Activated T-cell treated with anti-CD3 and anti-CD28 coated beads for 1 hour (primary cell): ENCODE data around the gene TSPAN17.

ENCODE experiments used
- DNase-seq: peaks from one replicate; pipeline ENCODE4 v3.0.0-alpha.2; 2020; ENCODE audit warnings: low read depth

Gene TSPAN17

DNA sequence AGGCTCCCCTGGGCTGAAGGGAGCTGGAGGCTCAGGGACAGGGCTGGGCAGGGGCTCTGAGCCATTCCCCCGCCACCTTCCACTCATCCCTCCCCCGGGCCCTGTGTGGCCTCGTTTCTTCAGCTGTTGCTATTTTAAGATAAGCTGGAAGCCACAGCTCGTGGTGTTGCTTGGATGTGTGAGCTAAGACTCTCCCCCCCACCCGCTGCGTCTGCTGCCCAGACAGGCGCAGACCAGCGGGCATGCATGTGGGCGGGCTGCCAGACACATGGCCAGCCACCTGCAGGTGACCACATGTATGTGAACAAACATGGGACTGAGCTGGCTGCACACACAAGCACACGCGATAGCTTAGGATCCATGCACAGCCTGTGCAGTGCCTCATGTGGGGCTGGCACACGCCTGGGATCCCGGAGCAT is 25.6 kb upstream of the TSPAN17 start:
- DNase-seq = no peak

DNA sequence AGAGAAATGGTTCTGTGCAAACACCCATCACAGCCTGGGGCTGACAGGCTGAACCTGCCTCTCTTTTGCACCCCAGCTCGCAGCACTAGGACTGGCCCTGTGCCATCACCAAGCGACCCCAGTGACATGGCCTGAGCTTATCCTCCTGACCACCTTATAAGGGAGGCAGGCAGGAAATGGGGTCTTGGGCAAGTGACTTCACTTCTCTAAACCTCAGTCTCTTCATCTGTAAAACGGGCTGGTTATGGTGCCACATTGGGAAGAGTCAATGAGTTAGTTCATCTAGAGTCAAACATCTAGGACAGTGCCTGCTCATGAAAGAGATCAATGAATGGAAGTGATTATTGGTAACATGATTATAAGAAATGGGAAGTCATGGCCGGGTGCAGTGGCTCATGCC is 23.1 kb upstream of the TSPAN17 start:
- DNase-seq = no peak

DNA sequence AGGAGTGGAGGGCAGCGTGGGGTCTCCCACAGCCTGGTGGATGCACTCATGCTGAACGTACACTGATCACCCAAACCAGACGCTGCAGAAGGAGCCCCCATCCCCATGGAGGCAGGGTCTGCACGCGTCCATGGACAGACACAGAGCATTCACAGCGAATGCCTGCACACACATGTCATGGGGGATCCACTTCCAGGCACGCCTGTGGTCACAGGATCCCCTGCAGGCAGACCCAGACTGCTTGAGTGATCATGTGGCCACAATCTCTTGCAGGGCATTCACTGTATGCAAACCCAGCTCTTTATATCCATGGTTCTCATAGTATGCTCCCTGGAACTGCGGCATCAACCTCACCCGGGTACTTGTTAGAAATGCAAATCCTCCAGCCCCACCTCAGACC is 22.3 kb upstream of the TSPAN17 start:
- no peak for DNase-seq

DNA sequence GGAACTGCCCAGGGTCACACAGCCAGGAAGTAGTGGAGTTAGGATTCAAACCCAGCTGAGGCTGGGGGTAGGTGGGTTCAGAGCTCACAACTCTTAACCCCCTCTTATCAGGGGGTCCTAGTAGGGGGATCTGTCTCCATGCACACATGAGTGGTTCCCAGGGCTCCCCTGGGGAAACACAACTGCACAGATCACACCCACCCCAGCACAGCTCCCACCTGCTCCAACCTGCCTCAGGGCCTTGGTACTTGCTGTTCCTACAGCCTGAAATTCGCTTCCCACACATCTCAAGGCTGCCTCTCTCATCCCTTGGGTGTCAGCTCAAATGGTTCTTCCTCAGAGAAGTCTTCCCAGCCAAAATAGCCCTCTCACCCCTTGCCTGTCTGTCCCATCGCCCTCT is 21.8 kb upstream of the TSPAN17 start:
- DNase-seq = no peak

DNA sequence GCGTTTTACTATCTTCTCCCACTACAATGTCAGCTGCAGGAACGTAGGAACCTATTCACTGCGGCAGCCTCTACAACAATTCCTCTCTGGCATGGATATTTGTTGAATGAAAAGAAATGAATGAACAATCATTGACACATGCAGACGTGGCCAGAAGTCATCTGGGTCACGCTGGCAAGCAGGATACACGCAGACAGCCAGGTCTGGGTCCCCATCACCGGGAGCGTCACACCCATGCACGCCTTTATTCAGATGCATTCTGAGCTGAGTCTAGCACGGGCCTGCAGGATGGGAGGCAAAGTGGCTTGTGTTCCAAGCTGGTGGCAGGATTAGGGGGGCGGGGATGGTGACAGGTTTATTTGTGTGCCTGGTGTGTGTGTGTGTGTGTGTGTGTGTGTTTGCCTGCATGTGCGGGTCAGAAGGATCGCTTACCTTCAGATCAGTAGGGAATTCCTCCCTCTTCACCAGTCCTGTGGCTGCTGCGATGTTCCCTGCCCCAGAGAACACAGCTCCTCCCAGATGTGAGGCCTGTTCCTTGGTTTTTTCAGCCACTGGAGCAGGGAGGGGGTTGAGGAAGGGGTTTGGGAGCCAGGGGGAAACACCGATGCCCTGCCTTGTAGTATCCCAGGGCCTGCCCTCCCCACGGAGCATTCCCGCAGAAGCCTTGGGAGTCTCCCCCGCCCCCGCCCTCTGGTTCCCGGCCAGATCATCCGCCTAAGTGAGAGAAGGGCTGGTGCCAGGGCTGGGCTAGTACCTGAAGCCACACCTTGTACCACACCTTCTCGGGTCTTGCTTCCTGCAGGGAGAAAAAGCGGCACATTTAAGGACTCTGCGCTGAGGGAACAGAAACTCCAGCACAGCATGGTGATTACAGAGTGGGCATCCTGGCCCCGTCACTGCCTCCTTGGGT is 21.1 kb upstream of the TSPAN17 start:
- no peak for DNase-seq

DNA sequence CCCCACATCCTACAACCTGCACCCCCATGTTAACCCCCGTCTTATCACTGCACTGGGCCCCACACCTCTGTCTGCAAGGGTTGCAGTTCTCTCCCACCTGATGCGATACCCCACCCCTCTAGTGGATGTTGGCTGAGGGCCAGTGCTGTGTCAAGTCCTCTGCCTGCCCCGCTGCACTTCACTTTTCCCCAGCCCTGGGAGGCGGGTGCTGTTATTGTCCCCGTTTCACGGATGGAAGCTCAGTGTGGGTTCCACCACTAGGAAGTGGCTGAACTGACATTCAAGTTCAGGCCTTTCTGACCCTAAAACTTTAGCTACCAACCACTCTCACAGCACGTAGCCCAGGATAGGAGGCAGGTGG is 20.4 kb upstream of the TSPAN17 start:
- DNase-seq = no peak

DNA sequence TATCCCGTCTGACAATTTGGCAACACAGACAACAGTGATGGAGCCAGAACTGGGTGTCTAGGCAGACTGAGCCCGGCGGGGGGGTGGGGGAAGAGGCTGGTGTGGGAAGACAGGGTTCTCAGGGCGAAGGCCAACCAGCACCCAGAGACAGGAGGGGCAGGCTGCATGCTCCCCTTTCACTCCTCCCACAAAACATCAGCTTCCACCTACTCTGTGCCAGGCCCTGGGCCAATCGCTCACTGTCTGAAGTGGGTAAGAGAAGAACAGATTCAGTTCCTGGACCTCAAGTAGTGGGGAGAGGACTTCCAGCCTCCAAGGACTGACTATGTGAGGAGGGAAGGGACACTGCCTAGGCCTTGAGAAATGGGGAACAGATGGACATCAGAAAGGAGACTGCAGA is 19.7 kb upstream of the TSPAN17 start:
- DNase-seq = no peak

DNA sequence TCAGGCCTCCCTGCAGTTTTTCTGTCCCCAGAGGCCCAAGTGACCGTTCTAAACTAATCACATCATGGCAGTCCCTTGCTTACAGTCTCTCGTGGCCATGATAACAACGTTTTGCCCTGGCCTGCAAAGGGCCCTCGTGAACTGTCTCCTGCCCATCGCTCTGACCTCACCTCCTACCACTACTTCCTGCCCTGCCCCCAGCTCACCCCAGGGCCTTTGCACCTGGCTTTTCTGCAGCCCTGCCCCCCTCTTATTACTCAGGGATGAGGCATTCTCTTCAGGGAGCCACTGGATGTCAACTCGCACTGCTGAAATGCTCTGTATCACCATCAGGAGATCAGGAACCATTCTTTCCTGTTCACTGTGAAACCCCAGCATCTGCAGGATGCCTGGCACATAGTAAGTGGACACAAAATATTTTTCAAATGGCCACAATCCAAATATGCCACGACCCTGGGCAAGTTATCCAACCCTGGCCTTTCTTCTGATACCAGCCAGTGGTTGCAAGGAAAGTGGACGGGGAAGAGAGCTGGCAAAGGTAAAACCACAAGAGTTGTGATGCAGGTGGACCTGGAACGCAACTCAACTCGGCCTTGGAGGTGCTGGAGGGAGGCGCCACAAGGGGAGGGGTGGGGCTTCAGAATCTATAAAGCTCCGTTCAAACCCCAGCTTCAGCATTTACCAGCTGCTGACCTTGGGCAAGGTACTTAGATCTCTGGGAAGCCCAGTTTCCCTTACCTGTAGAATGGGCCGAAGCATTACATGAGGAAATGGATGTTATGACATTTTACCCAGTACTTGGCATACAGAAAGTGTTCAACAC is 18.7 kb upstream of the TSPAN17 start:
- DNase-seq = no peak

DNA sequence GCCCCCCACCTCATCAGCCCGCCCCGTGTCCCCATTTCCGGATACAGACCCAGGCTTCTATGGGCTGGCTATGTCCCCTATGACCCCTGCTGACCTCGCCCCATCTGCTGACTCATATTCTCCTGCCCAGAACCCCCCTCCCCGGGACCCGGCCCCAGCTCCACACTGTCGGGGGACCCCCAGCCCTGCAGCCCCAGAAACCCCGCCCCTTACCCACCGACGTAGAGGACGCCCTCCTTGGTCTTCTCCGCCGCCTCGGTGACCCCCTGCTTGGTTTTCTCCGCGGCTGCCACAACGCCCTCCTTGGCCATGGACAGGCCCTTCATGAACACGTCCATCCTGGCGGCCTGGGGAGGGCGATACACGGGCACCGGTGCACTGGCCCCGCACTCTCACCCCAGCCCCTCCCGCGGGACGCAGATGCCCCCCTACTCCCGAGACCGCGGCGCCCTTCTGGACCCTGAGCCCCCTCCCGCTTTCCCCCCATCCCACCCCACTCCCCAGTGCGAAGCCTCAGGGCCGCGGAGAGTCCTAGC is 17.9 kb upstream of the TSPAN17 start:
- no peak for DNase-seq

DNA sequence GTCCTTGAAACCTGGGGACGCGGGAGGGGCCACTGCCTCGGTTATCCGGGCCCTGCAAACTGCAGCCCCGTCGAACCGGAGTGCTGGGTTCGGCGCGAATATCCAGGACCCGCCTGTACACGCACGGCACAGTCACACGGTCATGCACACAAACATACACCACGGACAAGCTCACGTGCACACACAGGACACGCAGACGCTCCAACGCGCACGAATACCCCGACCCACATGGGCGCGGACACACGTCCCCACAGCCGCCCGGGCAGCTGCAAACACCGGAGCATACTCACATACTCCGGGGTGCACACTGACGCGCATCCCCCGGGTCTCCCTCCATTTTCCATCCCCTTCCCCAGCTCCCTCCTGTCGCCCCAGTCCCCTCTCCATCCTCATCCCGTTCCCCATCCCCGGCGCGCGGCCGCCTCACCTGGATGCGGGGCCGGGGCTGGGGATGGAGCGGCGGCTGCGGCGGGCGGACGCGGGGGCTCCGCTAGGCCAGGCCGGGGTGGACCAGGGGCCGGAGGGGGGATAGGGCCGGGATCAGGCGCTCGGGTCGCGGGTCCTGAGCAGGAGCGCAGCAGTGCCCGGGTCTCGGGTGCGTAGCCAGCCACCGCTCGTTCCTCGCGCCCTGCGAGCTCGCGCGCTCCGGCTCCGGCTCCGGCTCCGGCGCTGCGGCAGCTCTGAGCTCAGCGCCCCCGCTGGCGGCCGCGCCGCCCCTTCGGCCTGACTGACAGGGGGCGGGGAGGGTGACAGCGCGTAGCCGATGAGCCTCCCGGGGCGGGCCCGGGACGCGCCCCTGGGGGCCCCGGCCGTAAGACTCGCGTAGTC is 17.2 kb upstream of the TSPAN17 start, which contains the start of the genes EIF4E1B and SNCB:
EIF4E1B (plus strand) TSS at position 823 of the 828 bp plus-strand sequence. CDS start 12,113 bp downstream, outside the sequence.
SNCB (minus strand) TSS at position 682 of the 828 bp plus-strand sequence. CDS start 880 bp downstream, outside the sequence.
- no peak for DNase-seq

DNA sequence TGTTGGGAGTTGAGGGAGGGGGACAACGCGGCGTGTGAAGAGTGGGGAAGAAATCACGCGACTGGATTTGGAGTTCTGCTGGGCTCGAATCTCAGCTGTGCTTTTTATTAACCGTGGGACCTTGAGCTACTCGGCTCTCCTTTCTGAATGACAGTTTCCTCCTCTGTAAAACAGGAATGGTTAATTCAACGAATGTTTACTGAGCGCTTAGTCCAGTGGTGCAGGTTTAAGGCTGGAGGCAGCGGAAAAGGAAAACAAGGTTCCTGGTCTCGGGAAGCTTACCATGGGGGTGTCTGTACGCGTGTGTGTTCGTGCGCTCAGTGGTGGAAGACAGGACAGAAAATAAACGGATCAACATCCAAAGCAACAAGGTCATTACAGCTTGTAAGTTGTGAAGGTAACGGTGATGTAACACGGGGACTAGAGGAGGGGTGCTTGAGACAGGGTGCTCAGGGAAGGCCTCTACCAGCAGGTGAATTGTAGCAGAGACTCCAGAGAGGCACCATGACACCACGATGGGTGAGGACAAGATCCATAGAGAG is 16.5 kb upstream of the TSPAN17 start:
- no peak for DNase-seq

DNA sequence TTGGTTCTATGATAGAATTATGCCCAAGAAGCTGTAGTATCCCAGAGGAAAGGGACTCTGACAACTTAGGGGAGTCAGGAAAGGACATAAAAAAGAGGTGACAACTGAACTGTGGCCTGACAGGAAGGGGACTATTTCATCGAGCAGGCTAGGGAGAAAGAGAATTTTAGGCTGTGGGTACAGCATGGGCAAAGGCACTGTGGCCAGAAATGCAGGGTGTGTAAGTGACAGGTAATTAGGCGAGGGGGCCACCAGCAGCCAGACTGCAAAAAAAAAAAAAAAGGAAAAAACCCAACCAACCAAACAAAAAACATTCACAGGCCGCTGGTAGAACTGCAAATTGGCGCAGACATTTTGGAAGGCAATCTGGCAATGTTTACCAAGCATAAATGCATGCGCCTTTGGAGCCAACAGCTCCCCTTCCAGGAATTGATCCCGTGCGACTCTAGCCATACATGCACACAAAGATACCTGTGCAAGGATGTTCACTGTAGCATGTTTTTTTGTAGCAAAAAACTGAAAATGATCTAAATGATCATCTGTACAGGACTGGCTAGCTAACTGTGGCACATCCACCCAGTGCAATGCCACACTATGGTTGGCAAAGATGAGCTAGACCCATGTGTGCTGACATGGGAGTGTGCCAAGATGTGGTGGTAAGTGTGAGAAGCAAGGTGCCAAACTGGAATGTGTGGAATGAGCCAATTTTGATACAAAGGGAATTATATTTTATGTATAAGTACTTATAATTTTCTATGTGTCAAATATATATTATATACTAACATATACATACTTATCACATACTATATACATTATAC is 15.7 kb upstream of the TSPAN17 start:
- no peak for DNase-seq

DNA sequence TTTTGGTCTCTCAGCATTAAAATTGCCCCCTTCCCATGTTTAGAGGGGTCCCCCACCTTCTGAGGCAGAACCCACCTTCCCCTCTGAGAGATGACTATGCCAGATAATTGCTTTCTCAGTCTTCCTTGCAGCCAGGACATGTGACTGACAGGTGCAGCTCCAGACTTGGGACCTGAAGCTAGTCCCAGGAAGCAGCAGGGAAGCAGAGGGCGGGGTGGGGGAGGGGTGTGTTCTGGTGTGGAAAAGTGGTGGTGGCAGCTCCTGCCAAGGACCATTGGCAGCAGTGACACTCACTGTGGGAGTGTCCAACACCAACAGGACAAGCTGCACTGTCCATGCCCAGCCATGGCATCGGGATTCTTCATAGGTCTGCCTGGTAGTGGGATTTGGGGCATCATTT is 14.5 kb upstream of the TSPAN17 start:
- DNase-seq = no peak

DNA sequence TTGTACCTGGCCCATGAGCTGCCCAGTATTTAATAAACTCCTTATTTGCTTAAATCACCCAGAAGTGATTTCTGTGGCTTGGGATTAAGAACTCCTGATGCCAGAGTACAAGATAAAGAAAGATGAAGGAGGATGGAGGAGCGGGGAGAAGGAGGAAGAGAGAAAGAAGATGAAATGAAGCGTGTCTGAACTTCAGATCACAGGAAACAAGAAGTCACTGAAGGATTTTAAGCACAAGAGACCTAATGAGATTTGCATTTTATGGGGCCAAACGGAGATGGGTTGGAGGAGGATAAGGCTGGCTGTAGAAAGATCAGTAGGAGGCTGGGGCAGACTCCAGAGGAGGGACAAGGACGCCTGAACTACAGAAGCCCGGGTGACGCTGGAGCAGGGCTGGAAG is 13.7 kb upstream of the TSPAN17 start:
- no peak for DNase-seq

DNA sequence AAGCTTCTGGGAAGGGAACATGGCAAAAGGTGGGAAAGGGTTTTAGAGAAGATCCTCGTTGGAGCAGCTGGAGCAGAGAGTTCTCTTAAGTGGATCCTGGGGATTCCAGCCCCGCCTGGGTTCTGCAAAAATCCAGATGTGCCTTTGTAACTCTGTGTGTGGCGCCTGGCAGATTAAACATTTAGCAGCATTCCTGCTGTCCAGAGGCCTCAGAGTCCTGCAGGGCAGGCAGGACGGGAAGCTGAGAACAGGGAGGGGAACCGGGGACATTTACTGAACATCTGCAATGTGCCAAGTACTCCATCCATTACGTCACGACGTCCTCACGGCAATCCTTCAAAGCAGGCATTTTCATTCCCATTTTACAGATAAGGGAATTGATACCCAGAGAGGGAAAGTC is 10.9 kb upstream of the TSPAN17 start:
- no peak for DNase-seq

DNA sequence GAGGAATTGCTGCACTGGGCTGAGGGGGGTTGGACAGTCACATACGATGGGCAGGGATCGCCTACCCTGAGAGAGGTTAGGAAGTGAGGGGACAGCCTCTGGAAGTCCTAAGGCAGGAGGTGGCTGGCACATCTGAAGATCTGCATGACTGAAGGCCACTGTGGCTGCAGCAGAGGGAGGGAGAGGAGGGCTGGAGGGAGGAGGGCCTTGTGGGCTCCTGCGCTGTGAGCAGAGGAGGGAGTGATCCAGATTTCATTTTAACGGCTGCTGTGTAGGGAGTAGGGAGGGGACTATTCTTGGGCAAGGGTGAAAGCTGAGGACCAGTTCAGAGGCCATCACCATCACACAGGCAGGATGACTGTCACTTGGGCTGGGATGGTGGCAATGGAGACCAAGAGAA is 9.7 kb upstream of the TSPAN17 start:
- DNase-seq = no peak

DNA sequence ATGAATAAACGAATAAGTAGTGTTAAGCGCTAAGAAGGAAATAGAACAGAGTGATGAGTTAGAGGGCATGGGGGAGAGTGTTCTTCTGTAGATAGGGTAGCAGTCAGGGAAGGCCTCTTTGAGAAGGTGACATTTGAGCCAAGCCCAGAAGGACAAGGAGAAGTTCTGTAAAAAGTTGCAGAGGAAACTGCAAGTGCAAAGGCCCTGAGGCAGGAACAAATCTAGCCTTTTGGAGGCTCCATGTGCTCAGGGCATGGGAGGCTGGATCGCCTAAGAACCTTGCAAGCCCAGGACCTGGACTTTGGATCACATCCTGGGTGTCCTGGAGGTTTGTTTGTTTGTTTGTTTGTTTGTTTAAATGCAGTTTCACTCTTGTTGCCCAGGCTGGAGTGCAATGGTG is 8.8 kb upstream of the TSPAN17 start:
- no peak for DNase-seq

DNA sequence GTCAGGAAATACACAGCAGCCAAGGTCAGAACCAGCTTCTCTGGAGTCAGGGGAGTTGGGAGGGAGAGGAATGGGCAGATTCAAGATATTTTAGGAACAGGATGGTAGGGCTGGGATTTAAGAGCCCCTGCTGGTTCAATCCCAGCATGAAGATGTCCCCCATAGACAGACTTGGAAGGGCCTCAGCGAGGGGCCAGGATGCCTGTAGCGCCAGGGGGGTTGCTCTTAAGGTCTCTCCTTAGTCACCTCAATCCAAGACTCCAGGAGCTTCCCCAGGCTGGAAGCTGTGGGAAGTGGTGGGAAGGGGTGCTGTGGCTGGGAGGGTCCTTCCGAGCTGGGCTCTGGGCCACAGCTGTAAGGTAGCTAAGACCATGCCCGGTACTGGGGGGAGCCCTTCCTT is 8.1 kb upstream of the TSPAN17 start:
- no peak for DNase-seq

DNA sequence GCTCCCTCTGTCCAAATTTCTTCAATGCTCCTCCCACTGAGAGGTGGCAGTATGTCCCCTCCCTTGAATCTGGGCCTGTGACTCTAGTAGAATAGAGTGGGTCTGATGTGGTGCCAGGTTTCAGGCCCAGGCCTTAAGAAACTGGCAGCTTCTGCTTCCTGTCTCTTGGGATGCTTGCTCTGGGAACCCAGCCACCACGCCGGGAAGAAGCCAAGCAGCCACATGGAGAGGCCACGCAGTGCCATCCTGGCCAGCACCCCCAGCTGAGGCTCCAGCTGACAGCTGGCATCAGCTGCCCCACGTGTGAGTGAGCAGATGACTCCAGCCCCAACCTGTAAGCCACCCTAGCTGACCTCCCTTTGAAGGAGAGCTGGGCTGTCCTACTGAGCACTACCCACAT is 7.3 kb upstream of the TSPAN17 start:
- no peak for DNase-seq

DNA sequence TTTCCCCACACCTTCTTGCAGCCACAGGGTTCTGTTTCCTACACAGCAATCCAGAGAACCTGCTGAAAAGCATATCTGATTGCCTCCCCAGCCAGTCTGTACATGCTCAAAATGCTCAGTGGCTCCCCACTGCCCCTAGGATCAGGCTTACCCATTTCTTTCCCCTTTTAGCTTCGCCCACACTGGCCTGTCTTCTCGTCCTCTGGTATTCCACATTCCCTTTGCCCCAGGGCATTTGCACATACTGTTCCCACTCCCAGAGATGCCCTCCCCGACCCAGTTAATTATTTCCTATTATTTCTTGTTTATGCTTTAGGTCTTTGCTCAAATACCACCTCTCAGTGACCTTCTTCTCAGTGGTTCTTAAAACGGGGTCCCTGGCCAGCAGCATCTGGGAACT is 6.7 kb upstream of the TSPAN17 start:
- no peak for DNase-seq
